ENCODE results near the gene ANKRD66.
"Not testable (repeated sequence)": the region's sequence is repeated elsewhere in the genome, so short reads cannot be mapped to it uniquely, and the experiment has no call there.

ANKRD66 gene

DNA sequence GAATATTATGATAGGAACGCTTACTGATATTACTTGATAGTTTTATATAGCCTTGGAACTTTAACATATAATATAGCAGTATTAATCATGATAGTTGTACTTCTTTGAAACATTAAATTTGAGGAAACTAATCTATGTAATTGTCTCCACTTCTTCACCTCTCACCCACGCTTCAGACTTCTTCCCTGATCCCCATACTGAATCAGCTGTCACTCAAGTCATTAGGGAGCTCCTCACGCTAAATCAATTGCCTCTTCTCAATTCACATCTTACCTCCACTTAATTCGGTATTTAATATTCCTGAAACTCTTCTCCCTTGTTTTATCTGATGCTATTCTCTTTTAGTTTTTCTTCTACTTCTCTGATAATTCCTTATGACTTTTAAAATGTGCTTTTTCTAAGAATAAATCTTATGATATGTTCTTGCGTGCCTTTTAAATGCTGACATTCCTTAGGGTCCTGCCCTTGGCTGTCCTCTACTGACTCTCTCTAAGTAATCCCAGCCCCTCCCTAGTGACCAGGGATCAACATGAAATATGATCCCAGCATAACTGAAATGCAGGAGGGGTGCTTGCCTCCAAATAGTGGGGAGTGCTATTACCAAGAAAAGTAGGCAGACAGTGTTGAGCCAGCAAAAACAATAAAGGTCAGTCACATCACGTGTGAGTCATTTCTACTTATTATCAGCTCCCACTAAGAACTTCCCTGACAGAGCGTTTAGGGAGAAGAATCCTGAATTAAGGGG is 9.9 kb downstream of the ANKRD66 start:
- no peak for DNase-seq

DNA sequence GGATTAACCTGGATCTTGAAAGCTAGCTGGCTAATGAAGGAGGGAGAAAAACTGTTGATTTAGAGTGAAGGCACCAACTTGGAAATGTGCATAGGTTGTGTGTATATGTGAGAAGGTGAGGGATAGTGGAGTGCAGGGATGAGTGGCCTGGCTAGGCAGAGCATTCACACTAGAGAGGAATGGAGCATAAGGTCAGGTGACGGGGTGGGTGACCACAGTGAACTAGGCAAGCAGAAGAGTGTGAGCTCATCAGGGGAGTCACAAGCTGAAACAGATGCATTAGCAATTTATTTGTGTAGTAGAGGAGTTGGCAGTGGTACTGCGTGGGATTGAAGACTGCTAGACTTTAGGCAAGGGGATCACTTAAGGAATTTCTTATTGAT is 10.5 kb downstream of the ANKRD66 start:
- no peak for DNase-seq

DNA sequence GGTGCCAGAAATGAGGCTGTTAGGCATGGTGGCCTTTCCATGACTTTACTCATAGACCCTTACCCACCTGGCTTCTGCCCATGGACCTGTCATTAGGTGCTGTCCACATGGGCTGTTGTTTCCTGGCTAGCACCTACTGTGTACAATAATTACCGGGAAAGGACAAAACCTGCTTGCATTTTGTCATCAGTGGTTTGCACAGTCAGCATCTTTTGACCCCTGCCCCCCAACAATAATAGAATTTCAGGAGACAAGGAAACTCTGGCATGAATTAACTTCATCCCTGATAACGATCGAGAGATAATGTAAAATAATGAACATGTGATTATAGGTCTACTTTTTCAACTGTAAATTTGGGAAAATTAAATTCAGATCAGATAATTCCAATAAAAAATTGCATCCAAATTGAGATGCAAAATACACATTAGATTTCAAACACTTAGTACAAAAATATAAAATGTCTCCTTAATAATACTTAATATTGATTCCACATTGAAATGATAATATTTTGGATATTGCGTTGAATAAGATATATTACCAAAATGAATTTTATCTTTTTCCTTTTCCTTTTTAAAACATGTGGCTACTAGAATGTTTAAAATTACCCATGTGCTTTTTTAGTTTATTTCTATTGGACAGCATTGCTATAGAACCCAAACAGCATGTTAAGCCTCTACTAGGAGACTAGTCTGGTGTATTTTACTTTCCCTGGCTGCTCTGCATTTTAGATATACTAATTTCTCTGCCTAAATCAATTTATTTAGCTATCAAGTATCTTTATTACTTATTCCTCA is 12.4 kb downstream of the ANKRD66 start:
- no peak for DNase-seq

DNA sequence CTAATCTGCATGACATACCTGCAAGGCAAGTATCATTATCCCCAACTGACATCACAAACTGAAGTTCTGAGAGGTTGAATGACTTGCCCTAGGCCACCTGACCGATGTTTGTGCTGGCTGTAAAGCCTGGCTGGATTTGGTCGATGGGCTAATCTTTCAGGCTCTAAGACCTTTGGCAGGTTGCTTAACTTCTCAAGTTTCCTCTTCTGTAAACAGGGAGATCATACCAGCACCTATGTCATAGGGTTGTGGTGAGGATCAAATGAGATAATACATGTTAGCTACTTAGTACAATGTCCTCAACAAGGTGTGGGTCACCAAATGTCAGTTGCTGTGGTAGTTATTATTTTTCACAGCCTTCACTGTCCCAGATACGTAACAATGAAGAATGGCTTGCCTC is 14.2 kb downstream of the ANKRD66 start:
- no peak for DNase-seq

DNA sequence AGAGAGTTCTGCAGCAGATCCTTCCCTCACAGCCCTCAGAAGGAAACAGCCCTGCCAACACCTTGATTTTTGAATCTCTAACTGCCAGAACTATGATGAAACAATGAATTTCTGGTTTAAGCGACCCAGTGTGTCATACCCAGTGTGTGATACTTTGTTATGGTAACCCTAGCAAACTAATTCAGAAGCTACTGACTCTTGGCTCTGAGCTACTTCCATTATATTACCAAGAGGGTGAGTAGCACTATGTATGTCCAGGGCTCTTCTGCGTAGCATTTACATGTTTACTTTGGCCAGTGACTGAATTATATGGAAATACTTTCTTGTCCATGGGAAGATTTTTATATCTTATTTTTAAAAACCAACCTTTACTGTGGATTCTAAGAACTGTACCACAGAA is 16.7 kb downstream of the ANKRD66 start:
- no peak for DNase-seq

DNA sequence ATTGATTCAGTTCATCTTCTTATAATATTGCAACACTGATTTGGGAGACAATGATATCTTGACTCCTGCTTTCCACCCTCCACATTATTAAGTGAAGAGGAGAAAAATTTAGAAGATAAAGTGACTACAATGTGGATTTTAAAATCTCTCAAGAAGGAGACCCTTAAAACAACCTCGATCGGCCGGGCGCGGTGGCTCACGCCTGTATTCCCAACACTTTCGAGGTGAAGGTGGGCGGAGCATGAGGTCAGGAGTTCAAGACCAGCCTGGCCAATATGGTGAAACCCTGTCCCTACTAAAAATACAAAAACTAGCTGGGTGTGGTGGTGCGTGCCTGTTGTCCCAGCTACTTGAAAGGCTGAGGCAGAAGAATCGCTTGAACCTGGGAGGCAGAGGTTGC is 17.5 kb downstream of the ANKRD66 start:
- not testable (repeated sequence) for DNase-seq

DNA sequence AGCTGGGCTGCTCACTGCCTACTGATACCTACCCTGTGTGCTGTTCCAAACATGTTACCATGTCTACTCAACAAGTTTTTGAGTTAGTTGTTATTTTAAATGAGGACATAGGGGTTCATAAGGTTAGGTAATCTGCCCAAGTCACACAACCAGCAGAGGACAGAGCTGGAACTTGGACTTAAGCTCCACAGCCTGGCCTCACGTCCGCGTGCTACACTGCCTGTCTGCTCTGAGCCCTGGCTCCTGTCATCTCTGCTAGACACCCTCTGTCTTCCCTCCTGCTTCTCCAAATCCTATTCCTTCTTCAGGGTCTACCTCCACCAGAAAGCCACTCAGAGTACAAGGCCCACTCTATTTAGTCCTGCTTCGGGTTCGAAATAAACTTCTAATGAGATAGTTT is 18.2 kb downstream of the ANKRD66 start:
- no peak for DNase-seq

DNA sequence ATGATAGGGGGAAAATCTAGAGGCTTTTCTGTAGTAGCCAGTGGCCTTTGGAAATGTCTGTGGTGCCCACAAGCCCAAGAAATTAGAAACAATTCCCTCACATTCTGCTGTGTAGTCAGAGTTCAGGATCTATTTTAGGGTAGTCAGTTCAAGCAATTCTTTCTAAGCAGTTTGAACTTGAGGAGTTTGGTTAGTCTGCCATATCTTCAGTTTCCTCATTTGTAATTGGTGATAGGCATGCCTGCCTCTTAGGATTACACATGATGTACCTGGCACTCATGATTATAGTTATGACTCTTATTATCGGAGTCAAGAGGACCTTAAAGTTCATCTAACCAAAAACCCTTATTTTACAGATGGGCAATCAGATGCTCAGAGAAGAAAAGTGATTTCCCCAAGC is 25.3 kb downstream of the ANKRD66 start:
- no peak for DNase-seq

DNA sequence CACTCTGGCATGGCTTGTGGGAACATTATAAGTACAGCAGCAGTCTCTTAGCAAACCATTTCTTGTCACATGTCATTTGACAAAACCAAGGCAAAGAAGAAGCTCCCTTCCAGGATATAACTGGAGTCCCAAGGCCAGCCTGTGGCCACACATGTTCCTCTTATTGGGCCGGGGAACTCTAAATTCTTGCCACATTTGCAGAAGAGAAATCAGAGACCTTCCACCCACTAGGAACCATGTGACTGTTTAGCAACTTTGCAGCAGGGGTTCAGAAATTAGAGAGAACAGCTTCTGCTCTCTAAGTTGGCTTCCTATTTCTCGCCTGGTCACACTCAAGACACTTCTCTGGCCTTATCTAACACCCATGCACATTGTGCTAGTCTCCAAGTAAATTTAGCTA is 26.0 kb downstream of the ANKRD66 start:
- DNase-seq: no peak

DNA sequence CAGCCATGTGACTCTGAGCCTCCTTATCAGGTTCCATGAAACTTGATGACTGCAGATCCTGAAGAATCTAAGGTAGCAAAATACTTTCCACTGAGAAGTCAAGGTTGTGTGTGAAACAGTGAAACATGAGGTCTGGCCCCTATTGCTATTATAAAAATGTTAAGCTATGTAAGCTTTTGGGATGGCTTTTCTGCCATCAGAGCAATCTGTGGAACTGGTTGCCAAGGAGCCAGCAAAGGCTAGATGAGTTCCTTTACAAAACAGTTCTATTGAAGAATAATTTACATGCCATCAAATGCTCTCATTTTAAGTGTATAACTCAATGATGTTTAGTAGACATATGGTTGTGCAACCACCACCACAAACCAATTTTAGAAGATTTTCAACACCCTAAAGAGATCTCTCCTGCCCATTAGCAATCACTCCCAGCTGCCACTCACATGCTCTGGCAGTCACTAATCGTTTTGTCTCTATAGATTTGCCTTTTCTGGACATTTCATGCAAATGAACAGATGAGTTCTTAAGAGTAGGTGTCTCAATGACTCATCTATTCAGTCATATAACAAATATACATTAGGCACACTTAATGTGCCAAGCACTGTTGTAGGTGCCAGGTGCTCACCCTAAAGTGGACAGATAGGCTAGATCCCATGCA is 26.6 kb downstream of the ANKRD66 start:
- DNase-seq: no peak

DNA sequence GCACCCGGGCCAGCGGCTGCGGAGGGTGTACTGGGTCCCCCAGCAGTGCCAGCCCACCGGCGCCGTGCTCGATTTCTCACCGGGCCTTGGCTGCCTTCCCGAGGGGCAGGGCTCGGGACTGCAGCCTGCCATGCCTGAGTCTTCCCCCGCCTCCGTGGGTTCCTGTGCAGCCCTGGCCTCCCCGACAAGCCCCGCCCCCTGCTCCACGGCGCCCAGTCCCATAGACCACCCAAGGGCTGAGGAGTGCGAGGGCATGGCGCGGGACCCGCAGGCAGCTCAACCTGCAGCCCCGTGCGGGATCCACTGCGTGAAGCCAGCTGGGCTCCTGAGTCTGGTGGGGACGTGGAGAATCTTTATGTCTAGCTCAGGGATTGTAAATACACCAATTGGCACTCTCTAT is 28.0 kb downstream of the ANKRD66 start:
- not testable (repeated sequence) for DNase-seq

DNA sequence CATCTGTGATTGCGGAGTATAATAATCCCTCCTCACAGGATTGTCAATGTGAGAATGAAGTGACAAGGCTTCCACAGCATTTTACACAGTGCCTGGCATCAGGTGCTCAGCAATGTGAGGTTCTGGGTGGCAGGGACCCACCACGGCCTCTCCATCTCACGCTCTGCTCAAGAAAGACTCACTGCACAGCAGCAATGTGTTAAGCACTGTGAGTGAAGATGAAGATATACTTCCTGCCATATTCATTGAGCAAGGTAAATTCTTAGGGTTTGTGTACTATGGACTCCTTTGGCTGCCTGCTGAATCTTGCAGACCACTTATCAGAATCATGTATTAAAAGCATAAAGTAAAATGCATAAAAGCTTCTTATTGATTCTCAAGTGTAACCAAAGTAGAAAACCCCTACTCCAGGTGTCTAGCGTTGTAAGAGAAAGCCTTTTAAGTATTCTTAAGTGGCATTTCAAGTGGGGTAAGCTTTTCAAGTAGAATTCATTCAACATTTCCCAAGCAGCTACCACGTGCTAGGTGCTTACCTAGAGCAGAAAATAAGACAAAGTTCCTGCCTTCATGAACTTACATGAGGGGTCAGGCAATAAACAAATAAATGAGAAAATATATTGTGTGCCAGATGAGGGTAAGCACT is 29.5 kb downstream of the ANKRD66 start:
- DNase-seq: no peak

DNA sequence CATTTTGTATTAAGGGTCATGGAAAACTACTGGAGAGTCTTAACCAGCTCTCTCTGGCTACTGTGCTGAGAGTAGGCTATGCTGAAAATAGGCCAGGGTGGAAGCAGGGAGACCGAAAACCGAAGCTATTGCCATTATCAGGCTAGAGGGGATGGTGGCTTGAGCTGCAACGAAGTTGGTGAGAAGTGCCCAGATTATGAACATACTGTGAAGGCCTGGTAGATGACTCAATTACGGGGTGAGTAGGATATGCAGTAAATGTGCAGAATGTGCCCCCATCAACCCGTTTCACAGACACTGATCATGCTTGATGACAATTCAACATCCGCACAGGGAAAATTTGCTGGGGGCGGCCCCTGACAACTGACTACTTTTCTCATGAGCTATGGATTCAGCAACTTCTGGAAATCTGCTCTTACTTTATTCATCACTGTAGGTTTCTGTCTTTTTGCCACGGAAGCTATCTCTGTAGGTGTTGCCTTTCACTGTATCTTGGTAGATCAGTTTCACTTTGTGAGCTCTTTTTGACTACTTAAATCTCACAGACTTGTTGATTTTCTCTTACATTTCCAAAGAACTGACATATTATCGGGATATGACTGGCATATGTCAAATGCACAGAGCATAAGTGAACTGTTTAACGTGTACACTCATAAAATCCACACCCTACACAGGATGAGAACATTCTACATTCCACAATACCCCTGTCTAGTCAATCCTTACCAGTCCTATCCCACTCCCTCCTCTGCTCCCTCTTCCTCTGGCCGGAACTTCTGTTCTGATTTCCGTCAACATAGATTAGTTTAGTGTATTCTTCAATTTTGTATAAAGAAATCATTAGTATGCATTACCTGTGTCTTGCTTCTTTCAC is 31.0 kb downstream of the ANKRD66 start:
- no peak for DNase-seq

DNA sequence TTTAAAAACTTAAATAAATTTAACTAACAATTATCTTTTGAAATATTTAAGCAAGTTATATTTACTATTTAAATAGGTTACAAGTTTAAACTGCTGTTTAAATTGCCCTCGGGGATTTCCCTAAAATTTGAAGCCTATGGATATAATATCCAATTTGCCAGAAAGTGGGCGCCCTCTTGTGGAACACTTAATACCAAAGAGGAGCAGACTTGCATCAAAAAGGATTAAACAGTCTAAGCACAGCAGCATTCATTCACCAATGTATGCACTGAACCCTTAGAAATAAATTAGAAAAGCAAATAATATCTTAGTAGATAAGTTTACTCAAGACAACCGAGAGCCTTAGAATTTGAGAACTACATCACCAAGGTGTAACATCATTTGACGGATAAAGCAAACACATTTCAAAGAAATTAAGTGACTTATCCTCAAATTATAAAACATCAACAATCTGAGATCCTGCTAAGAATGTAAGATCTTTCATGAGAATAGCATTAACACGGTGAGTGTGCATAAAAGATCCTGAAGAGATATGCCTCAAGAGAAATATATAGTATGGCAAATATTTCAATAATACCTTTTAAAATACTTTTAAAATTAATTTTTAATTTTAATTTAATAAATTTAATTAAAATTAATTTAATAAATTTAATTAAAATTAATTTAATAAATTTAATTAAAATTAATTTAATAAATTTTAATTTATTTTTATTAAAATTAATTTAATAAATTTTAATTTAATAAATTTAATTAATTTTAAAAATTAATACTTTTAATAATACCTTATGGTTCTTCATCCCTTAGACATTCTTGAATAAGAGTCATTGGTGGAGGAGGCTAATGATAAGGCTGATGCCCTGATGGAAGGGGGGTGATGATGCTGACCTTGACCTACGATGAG is 35.0 kb downstream of the ANKRD66 start:
- DNase-seq: no peak

DNA sequence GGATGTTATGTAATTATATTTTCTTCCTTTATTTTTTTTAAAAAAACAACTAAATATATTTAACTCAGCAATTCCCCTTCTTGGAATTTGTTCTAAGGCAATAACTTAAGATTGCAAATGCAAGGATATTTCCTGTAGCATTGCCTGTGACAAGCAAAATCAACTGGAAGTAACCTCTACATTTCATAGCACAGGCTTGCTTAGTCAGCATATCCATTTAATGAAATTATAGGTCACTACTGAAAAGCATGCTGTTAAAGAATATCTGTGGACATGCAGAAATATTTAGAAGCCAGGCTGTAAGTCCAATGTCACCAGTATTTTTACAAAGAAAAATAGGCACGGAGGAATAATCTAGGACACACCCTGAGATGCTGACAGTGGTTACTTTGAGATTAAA is 37.8 kb downstream of the ANKRD66 start:
- DNase-seq: no peak

DNA sequence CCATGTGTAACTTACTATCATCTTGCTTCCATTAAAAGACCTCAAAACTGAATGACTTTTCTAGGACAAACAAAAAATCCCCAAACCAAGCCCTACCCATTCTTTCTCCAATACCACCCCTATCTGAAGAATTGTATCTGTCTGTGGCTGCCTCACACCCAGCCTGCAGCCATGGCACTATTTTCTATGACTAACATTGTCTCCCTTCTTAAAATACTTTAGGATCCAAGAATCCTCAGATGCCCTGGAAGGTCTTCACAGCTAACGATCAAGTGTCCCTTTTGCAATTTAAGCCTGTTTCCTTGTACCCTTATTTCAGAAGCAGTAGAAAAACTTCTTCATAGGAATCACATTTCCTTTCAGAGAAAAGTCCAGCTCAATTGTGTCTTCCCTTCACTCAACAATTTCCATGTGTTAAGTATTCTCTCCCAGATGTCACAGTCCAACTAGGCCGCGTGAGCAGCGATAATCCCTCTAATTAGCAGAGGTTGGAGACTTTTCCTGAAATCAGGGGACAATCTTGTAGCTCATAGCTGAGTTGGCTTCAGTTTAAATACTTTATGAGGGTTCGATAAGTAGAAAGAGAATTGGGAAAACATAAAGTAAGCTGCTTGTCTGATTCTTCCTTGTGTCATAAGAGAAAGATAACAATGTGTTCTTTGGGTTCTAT is 41.3 kb downstream of the ANKRD66 start:
- DNase-seq: no peak

DNA sequence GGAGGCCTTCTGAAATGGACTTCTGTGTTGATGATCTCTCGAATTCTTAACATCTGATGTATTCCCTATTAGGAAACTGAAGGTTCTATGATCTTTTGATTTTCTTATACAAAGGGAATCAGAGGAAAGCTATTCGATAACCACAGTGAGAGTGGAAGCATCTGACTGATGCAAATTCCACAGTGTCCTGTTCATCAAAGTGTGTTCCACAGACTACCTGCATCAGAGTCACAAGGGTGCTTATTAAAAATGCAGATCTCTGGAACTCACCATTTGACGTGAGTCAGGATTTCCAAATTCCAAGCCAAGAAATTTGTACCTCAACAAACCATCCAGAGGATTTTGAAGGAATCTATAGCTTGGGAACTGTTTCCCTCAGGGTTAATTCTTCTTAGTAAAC is 42.1 kb downstream of the ANKRD66 start:
- no peak for DNase-seq

DNA sequence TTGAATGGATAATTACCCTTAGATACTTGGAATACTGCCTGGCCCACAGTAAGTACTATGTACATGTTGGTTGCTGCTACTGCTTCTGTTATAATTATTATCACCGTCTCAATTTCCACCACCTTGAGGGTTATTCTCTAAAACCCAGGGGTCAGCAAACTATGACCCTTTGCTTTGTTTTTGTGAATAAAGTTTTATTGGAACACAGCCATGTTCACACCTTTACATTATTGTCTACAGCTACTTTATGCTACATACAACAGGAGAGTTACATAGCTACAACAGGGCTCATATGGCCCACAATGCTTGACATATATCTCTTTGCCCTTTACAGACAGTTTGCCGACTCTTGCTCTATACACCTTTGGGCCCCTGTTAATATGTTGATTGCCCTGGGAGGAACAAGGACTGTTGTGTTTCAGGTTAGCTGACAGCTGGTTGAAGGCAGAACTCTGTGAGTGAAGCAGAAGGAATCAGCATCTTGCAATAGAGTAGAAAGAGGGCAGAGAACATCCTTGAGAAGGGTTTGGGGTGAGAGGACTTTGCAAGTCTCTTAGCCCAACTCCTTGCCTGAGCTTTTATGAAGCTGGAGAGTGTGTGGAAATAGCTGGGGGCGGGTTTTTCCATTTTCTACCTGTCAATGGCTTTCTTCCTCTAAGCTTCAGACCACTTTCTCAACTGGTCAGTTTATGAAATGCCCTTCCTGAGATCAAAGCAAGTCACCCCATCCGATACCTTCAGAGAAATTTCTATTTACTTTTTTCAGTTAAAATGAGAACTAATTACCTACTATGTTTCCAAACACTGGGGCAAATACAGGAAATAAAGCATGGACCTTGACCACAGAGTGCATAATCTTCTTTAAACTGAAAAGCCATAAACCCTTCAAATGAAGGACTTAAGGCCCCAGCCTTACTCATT is 43.0 kb downstream of the ANKRD66 start:
- no peak for DNase-seq

DNA sequence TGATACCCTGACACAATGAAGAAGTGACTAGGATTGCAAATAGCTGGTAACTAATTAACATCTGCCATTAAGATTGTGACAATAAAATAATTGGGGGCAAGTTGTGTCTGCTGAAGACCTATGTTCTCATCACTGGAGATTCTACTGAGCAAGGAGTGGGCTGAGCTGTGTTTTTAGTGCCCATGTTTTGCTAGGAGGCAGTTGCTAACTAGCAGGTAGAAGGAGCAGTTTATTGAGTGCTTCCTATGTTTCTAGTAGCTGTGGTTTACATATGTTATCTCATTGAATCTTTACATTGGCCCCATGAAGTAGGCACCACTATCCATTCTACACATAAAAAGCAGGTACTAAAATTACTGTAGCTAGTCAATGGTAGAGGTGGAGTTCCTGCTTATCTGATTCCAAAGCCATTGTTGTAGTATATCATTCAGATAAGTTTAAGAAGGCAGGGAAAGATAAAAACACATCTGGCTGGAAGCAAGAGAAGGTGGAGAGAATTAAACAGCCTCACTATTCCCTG is 43.7 kb downstream of the ANKRD66 start:
- DNase-seq: no peak
